ENCODE measurements around the gene MOV10.

GRCh38 chr1:112743174-112744008 lies 68.9 kb downstream of the MOV10 start:
- TF ChIP-seq CTCF (IDR thresholded peaks at IDR 0.05; ENCODE audit: extremely low read depth in 1 of 2, insufficient read depth in 1 of 2, low read depth in 1 of 2, low read length in 2 of 2) (no peak), MYC (IDR thresholded peaks at IDR 0.05; ENCODE audit: low read depth, low read length) (no peak), EZH2 (IDR thresholded peaks at IDR 0.05; ENCODE audit: borderline replicate concordance, low read depth, low read length, severe bottlenecking) (no peak), POLR2A (IDR thresholded peaks at IDR 0.05; ENCODE audit: low read depth, low read length) (no peak), POLR2AphosphoS5 (IDR thresholded peaks at IDR 0.05; ENCODE audit: insufficient read depth, low read depth, low read length) (no peak), JUN (IDR thresholded peaks at IDR 0.05; ENCODE audit: borderline replicate concordance, insufficient read depth, insufficient read length, low read depth) (no peak), MAX (IDR thresholded peaks at IDR 0.05; ENCODE audit: insufficient read depth, insufficient read length) (no peak), FOS (IDR thresholded peaks at IDR 0.05; ENCODE audit: borderline replicate concordance, insufficient read depth, low read length) (no peak)
